ENCODE measurements around the gene RPL21.

Gene RPL21

DNA sequence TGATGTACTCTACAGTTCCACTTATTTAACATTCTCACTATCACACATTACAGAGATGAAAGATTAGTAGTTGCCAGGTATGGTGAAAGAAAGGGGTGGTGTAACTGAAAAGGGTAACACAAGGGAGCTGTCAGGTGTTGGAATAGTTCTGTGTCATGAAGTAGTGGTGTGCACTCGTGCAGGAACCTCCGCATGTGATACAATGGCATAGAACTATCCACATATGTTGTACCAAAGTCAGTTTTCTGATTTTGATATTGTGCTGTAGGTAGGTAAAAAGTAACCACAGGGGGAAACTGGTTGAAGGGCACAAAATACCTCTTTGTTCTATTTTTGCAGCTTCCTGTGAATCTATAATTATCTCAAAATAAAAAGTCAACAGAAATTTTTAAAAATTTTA is 24.4 kb upstream of the RPL21 start:
- Histone ChIP-seq H3K36me3 (ENCODE audit: insufficient read depth, low read length) (no peaks in the 10 kb centered on the region), H3K9ac (ENCODE audit: low read depth, low read length) (no peak overlapping the region), H3K4me1 (ENCODE audit: control insufficient read depth, insufficient read depth, low read length) (no peaks in the 10 kb centered on the region), H3K4me3 (ENCODE audit: low read length) (no peak overlapping the region), H3K4me2 (ENCODE audit: low read length) (no peak overlapping the region), H3K27me3 (ENCODE audit: control insufficient read depth, insufficient read depth, low read length) (no peaks in the 10 kb centered on the region), H3K9me3 (replicated peaks; ENCODE audit: low read length) (no peaks in the 10 kb centered on the region)

DNA sequence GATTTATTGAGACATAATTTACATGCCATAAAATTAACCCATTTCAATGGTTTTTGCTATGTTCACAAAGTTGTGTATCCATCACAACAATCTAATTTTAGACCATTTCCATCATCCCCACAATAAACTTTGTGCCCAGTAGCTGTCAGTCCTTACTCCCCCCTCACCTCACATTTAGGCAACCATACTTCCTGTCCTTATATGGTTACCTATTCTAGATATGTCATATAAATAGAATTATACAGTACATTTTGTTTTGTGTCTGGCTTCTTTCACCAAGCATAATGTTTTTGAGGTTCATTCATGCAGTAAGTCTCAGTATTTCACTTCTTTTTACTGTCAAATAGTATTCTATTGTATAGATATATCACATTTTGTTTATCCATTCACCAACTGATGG is 23.2 kb upstream of the RPL21 start:
- Histone ChIP-seq H3K4me1 (ENCODE audit: control insufficient read depth, insufficient read depth, low read length) (no peaks in the 10 kb centered on the region), H3K9ac (ENCODE audit: low read depth, low read length) (no peak overlapping the region), H3K4me3 (ENCODE audit: low read length) (no peak overlapping the region), H3K9me3 (replicated peaks; ENCODE audit: low read length) (peaks cover 3% of the 10 kb centered on the region), H3K27me3 (ENCODE audit: control insufficient read depth, insufficient read depth, low read length) (no peaks in the 10 kb centered on the region), H3K4me2 (ENCODE audit: low read length) (no peak overlapping the region), H3K36me3 (ENCODE audit: insufficient read depth, low read length) (no peaks in the 10 kb centered on the region)

DNA sequence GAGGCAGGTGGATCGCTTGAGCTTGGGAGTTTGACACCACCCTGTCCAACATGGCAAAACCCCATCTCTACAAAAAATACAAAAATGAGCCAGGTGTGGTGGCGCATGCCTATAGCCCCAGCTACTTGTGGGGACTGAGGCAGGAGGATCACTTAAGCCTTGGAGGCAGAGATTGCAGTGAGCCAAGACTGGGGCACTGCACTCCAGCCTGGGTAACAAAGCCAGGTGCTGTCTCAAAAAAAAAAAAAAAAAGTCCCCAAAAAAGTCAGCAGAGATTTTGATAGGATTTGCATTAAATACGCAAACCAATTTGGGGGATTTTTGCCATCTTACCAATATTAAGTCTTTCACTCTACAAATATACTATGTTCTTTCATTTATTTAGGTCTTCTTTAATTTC is 21.7 kb upstream of the RPL21 start:
- Histone ChIP-seq H3K9ac (ENCODE audit: low read depth, low read length) (no peak overlapping the region), H3K9me3 (replicated peaks; ENCODE audit: low read length) (peaks cover 3% of the 10 kb centered on the region), H3K4me3 (ENCODE audit: low read length) (no peak overlapping the region)

DNA sequence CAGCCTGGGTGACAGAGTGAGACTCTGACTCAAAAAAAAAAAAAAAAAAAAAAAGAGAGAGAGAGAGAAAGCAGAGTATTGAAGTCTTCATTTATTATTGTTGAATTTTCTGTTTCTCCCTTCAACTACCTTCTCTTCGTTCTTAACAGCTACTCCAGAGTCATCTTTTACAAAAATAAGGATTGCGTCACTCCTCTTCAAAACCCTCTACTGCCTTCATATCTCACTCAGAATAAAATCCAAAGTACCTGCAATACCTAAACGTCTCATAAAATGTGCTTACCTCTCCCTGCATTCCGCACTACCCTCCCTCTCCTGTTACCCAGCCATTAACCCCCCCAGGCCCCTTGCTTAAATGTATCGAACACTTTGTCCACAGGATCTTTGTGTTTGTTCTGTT is 17.4 kb upstream of the RPL21 start:
- H3K9ac ChIP-seq (ENCODE audit: low read depth, low read length), result no peak overlapping the region
- no peak overlapping the region for H3K4me3 ChIP-seq (ENCODE audit: low read length)
- no peak overlapping the region for H3K4me2 ChIP-seq (ENCODE audit: low read length)
- no peaks in the 10 kb centered on the region for H3K27me3 ChIP-seq (ENCODE audit: control insufficient read depth, insufficient read depth, low read length)
- H3K4me1 ChIP-seq (ENCODE audit: control insufficient read depth, insufficient read depth, low read length), result no peaks in the 10 kb centered on the region
- no peaks in the 10 kb centered on the region for H3K36me3 ChIP-seq (ENCODE audit: insufficient read depth, low read length)
- H3K9me3 ChIP-seq (replicated peaks; ENCODE audit: low read length), result peaks cover 3% of the 10 kb centered on the region

More for the DNA sequence above, 21.7 kb upstream of the RPL21 start:
- Histone ChIP-seq H3K27me3 (ENCODE audit: control insufficient read depth, insufficient read depth, low read length) (no peaks in the 10 kb centered on the region), H3K36me3 (ENCODE audit: insufficient read depth, low read length) (no peaks in the 10 kb centered on the region), H3K4me2 (ENCODE audit: low read length) (no peak overlapping the region), H3K4me1 (ENCODE audit: control insufficient read depth, insufficient read depth, low read length) (no peaks in the 10 kb centered on the region)

DNA sequence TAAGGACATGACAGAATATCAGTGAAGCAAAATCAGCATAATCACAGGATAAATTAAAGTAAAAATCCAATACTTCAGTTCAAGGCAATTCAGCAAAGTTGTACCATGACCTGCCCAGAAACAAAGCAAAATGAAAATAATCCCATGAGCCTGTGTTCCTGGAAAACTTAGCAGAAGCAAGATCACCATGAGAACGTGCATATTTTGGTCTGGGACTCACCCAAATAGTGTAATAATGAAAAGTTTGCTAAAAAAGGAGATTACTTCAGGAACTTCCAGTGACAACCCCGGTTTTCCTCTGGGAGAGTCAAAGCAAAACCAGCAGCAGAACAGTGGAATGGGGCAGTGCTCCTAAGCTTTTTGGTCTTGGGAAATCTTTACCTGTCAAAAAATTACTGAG is 14.9 kb upstream of the RPL21 start:
- Histone ChIP-seq H3K9ac (ENCODE audit: low read depth, low read length) (no peak overlapping the region), H3K9me3 (replicated peaks; ENCODE audit: low read length) (peaks cover 3% of the 10 kb centered on the region), H3K27me3 (ENCODE audit: control insufficient read depth, insufficient read depth, low read length) (no peaks in the 10 kb centered on the region), H3K36me3 (ENCODE audit: insufficient read depth, low read length) (no peaks in the 10 kb centered on the region), H3K4me3 (ENCODE audit: low read length) (no peak overlapping the region), H3K4me2 (ENCODE audit: low read length) (no peak overlapping the region), H3K4me1 (ENCODE audit: control insufficient read depth, insufficient read depth, low read length) (no peaks in the 10 kb centered on the region)

DNA sequence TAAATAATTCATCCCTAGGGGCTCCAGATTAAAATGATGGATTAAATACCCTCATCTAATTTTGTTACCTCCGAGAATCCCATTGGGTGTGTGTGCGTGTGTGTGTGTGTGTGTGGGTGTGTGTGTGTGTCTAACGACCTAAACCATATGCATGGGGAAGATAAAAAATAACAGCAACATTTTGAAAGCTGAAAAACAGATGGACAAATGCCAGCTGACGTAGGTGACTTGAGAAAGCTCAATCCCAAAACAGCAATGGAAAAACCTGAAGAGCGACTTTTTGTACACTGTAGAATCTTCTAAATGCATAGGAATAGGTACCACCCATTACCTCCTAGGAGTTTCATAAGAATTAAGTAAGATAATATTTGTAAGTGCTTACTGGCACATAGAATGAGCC is 8.7 kb upstream of the RPL21 start:
- Histone ChIP-seq H3K4me2 (ENCODE audit: low read length) (no peak overlapping the region), H3K9ac (ENCODE audit: low read depth, low read length) (no peak overlapping the region), H3K27me3 (ENCODE audit: control insufficient read depth, insufficient read depth, low read length) (no peaks in the 10 kb centered on the region), H3K36me3 (ENCODE audit: insufficient read depth, low read length) (no peaks in the 10 kb centered on the region), H3K9me3 (replicated peaks; ENCODE audit: low read length) (no peaks in the 10 kb centered on the region), H3K4me1 (ENCODE audit: control insufficient read depth, insufficient read depth, low read length) (no peaks in the 10 kb centered on the region), H3K4me3 (ENCODE audit: low read length) (no peak overlapping the region)

DNA sequence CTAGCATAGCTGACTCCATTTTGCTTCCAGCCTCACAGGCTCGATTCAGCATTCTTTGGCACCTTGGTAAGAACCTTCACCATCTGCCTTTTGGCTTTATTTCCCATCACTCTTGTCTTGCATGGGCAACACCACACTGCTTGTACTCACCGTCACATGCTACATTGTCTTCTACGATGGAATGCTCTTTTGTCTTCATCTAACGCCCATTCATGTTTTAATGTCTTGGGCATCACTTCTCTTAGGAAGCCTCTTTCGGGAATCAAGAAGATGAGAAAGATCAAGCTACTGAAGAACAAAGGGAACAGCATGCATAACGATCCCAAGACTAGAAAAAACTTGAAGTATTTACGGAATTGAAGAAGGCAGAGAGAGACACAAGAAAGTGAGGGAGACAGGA is 5.7 kb upstream of the RPL21 start:
- H3K4me1 ChIP-seq (ENCODE audit: control insufficient read depth, insufficient read depth, low read length), result peaks cover 6% of the 10 kb centered on the region
- no peak overlapping the region for H3K4me2 ChIP-seq (ENCODE audit: low read length)
- no peaks in the 10 kb centered on the region for H3K9me3 ChIP-seq (replicated peaks; ENCODE audit: low read length)

DNA sequence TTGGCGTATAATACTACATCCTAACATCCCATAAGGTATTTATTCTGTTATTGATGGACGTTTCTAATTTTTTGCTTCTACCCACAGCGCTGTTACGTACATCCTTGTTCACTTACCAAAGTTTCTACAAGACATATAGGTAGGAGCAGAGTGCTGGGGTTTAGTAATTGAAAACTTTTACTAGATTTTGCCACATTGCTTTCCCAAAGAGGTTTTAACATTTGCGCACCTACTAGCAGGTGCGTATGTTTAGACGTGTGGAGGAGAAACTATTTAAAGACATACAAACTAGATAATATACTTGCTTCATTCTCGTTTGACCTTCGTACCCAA is 559 bp upstream of the RPL21 start:
- Histone ChIP-seq H3K36me3 (ENCODE audit: insufficient read depth, low read length) (peaks cover 26% of the 10 kb centered on the region), H3K4me3 (ENCODE audit: low read length) (peak overlapping the region; percentile 89), H3K27me3 (ENCODE audit: control insufficient read depth, insufficient read depth, low read length) (no peaks in the 10 kb centered on the region), H3K9me3 (replicated peaks; ENCODE audit: low read length) (no peaks in the 10 kb centered on the region), H3K4me2 (ENCODE audit: low read length) (peak overlapping the region; percentile 89), H3K4me1 (ENCODE audit: control insufficient read depth, insufficient read depth, low read length) (peaks cover 19% of the 10 kb centered on the region), H3K9ac (ENCODE audit: low read depth, low read length) (peak overlapping the region; percentile 98)

More for the DNA sequence above, 5.7 kb upstream of the RPL21 start:
- H3K27me3 ChIP-seq (ENCODE audit: control insufficient read depth, insufficient read depth, low read length), result no peaks in the 10 kb centered on the region
- H3K36me3 ChIP-seq (ENCODE audit: insufficient read depth, low read length), result no peaks in the 10 kb centered on the region
- no peak overlapping the region for H3K4me3 ChIP-seq (ENCODE audit: low read length)
- no peak overlapping the region for H3K9ac ChIP-seq (ENCODE audit: low read depth, low read length)

DNA sequence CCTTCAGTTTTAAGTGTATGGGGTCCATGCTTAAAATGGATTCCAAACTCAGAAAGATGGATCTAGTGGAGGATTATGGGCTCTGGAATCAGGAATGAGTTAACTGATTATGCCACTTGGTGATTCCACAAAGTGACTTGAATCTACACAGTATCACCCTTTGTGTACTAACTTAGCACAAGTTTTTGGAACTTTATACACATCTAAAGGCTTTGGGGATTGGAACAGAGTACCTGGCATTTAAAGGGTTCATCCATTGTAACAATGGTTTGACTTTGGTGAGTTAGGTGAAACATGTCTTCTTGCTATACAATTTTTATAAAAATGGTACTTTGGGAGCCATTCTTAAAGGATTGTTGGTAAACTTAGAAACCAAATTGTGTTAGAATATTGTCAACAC is 1.1 kb downstream of the RPL21 start:
- peaks cover 40% of the 10 kb centered on the region for H3K36me3 ChIP-seq (ENCODE audit: insufficient read depth, low read length)
- H3K9ac ChIP-seq (ENCODE audit: low read depth, low read length), result peak overlapping the region; percentile 98
- peak overlapping the region; percentile 89 for H3K4me2 ChIP-seq (ENCODE audit: low read length)
- H3K9me3 ChIP-seq (replicated peaks; ENCODE audit: low read length), result no peaks in the 10 kb centered on the region
- peaks cover 19% of the 10 kb centered on the region for H3K4me1 ChIP-seq (ENCODE audit: control insufficient read depth, insufficient read depth, low read length)
- H3K27me3 ChIP-seq (ENCODE audit: control insufficient read depth, insufficient read depth, low read length), result no peaks in the 10 kb centered on the region
- H3K4me3 ChIP-seq (ENCODE audit: low read length), result peak overlapping the region; percentile 89

DNA sequence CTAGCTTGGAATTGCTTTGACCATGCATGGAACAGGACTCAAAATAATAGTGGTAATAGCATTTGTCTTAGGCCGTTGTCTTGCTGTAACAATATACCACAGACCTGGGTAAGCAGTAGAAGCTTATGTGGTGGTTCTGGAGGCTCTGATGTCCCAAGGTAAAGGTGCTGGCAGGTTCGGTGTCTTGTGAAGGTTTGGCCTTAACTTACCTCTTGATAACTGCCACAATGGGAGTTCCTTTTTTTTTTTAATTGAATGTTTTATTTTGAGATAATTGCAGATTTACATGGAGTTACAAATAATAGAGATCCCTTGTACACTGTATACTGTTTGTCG is 5.8 kb downstream of the RPL21 start:
- Histone ChIP-seq H3K9me3 (replicated peaks; ENCODE audit: low read length) (no peaks in the 10 kb centered on the region), H3K4me2 (ENCODE audit: low read length) (no peak overlapping the region), H3K9ac (ENCODE audit: low read depth, low read length) (no peak overlapping the region), H3K4me3 (ENCODE audit: low read length) (no peak overlapping the region), H3K27me3 (ENCODE audit: control insufficient read depth, insufficient read depth, low read length) (no peaks in the 10 kb centered on the region), H3K36me3 (ENCODE audit: insufficient read depth, low read length) (peaks cover 75% of the 10 kb centered on the region), H3K4me1 (ENCODE audit: control insufficient read depth, insufficient read depth, low read length) (peaks cover 14% of the 10 kb centered on the region)

DNA sequence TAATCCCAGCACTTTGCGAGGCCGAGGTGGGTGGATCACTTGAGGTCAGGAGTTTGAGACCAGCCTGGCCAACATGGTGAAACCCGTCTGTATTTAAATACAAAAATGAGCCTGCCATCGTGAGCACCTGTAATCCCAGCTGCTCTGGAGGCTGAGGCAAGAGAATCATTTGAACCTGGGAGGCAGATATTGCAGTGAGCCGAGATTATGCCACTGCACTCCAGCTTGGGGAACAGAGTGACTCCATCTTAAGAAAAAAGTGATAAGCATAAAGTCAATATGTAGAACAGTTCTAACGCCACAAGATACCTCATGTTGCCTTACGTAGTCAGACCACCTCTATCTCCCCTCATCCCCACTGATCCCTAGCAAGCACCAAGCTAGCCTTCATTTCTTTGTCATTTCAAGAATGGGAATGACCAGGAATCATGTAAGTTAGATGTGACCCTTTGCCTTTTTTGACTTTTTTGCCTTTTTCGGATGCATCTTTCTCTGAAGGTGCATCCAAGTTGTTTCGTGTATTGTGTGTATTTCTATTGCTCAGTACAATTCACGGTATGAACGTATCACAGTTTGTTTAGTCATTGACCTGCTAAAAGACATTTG is 6.4 kb downstream of the RPL21 start:
- Histone ChIP-seq H3K27me3 (ENCODE audit: control insufficient read depth, insufficient read depth, low read length) (no peaks in the 10 kb centered on the region), H3K4me1 (ENCODE audit: control insufficient read depth, insufficient read depth, low read length) (peaks cover 12% of the 10 kb centered on the region), H3K9me3 (replicated peaks; ENCODE audit: low read length) (no peaks in the 10 kb centered on the region), H3K36me3 (ENCODE audit: insufficient read depth, low read length) (peaks cover 75% of the 10 kb centered on the region), H3K9ac (ENCODE audit: low read depth, low read length) (no peak overlapping the region), H3K4me2 (ENCODE audit: low read length) (no peak overlapping the region), H3K4me3 (ENCODE audit: low read length) (no peak overlapping the region)

DNA sequence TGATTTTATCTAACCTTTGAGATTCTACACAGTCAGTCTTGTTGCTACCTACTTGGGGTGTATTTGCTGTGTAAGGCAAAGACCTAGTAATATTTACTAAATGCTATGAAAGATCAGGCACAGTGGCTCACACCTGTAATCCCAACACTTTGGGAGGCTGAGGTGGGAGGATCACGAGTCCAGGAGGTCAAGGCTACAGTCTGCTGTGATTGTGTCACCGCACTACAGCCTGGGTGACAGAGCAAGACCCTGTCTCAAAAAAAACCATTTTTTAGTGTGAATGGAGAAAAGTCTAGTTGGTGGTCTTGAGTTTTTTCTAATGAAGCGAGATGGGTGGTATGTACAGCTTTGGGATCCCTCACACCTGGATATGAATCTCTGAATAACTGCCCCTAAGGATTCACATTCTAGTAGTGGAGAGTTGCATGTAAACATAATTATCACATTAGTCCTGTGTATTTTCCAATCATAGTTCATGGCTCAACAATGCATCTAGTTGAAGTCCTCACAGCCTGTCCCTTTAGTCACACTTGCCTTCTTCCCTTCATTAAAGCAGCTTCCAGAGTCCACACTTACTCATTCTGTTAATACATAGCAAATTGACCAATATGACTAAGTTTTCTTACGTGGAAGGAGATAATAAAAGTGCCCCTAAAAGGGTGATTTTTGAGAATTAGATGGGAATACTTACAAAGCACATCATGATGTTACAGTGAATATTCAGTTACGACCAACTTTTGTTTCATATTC is 7.5 kb downstream of the RPL21 start:
- Histone ChIP-seq H3K4me3 (ENCODE audit: low read length) (no peak overlapping the region), H3K9me3 (replicated peaks; ENCODE audit: low read length) (no peaks in the 10 kb centered on the region), H3K36me3 (ENCODE audit: insufficient read depth, low read length) (peaks cover 65% of the 10 kb centered on the region), H3K4me2 (ENCODE audit: low read length) (no peak overlapping the region), H3K4me1 (ENCODE audit: control insufficient read depth, insufficient read depth, low read length) (peaks cover 2% of the 10 kb centered on the region), H3K9ac (ENCODE audit: low read depth, low read length) (no peak overlapping the region), H3K27me3 (ENCODE audit: control insufficient read depth, insufficient read depth, low read length) (no peaks in the 10 kb centered on the region)

All from skeletal muscle satellite cell (primary cell).